Transverse colon (tissue), 3 donors: ENCODE results near the gene TNFRSF19.

ENCODE experiments used
- POLR2A ChIP-seq: fragments of 450-650 bp; IDR thresholded peaks from one replicate; pipeline ENCODE4 v1.6.1; 2016; ENCODE audit warnings: antibody characterized with exemption, mild to moderate bottlenecking, moderate library complexity
- TF ChIP-seq, protein P1 (sequence below), 5 experiments: fragments of 200-600 bp in 3 of 5; fragments of 450-650 bp in 2 of 5; sonication (generic) in 3 of 5; IDR thresholded peaks; 1 replicate in 2 of 5; 2 replicates in 3 of 5; pipeline ENCODE4 v1.5.1; 2016 to 2017; ENCODE audit warnings: antibody characterized with exemption in 5 of 5, inconsistent platforms in 3 of 5, mild to moderate bottlenecking in 2 of 5, moderate library complexity in 1 of 5

DNA sequence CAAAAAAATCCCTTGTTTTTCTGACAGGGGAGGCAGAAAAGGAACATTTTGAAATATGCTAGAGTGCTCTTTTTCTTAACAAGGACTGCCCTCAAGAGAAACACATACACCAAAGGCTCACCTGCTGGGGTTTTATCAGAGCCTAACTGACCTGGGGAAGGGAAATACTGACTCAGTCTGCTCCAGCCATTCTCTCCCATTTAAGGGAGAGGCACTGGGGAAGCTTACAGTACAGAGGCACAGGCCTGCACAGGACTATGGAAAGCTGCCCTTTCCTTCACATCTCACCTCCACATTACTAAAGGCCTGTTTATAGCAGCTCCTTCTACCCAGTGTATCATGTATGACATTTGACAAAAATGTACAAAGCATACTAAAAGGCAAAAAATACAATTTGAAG, 30.3 kb downstream of the TNFRSF19 start:
- TF ChIP-seq, protein P1, sequence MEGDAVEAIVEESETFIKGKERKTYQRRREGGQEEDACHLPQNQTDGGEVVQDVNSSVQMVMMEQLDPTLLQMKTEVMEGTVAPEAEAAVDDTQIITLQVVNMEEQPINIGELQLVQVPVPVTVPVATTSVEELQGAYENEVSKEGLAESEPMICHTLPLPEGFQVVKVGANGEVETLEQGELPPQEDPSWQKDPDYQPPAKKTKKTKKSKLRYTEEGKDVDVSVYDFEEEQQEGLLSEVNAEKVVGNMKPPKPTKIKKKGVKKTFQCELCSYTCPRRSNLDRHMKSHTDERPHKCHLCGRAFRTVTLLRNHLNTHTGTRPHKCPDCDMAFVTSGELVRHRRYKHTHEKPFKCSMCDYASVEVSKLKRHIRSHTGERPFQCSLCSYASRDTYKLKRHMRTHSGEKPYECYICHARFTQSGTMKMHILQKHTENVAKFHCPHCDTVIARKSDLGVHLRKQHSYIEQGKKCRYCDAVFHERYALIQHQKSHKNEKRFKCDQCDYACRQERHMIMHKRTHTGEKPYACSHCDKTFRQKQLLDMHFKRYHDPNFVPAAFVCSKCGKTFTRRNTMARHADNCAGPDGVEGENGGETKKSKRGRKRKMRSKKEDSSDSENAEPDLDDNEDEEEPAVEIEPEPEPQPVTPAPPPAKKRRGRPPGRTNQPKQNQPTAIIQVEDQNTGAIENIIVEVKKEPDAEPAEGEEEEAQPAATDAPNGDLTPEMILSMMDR (IDR thresholded peaks at IDR 0.05), result no peak
- TF ChIP-seq POLR2A, result no peak
